Astrocyte of the cerebellum (primary cell): ENCODE data around the gene SEMA5A.

Experiments
- DNase-seq: peaks from one replicate; pipeline ENCODE4 v3.0.0-alpha.2; 2011; ENCODE audit warnings: low read depth
- H3K4me3 ChIP-seq: 2 replicates; pipeline ENCODE4 v1.5.1; 2011; ENCODE audit warnings: mild to moderate bottlenecking, low read depth, low read length, moderate library complexity
- in situ Hi-C: cut with HindIII; loops from 2 replicates; pipeline ENCODE4 v1.10.0; 2017; ENCODE audit warnings: low sequenced_read_pairs
- TF ChIP-seq, protein P1 (sequence below): IDR thresholded peaks from 2 replicates; pipeline ENCODE4 v1.5.1; 2012; ENCODE audit warnings: low read length, low read depth, moderate library complexity, mild to moderate bottlenecking; ENCODE audit errors: missing control alignments

SEMA5A gene

DNA sequence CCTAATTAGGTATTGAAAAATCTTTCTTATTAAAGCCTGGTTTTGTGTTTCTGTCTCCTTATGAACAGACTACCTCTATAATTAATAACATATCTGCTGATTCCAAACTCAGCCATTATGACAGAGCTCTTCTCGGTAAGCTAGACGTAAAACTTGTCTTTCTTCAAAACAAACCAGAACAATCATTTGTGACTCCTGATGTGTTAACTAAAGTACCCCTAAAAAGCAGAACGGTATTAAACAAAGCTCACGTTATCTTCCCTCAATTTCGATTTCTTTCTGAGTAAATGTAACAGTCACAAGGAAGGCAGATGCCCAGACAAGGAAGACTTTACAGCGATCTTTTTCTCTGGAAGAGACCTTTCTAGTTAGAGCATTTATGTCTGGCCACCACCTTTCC lies 1.8 kb downstream of the SEMA5A start:
- in situ Hi-C loops, result no loop called here
- TF ChIP-seq, protein P1, sequence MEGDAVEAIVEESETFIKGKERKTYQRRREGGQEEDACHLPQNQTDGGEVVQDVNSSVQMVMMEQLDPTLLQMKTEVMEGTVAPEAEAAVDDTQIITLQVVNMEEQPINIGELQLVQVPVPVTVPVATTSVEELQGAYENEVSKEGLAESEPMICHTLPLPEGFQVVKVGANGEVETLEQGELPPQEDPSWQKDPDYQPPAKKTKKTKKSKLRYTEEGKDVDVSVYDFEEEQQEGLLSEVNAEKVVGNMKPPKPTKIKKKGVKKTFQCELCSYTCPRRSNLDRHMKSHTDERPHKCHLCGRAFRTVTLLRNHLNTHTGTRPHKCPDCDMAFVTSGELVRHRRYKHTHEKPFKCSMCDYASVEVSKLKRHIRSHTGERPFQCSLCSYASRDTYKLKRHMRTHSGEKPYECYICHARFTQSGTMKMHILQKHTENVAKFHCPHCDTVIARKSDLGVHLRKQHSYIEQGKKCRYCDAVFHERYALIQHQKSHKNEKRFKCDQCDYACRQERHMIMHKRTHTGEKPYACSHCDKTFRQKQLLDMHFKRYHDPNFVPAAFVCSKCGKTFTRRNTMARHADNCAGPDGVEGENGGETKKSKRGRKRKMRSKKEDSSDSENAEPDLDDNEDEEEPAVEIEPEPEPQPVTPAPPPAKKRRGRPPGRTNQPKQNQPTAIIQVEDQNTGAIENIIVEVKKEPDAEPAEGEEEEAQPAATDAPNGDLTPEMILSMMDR, result no peak
- no peak for DNase-seq
- H3K4me3 ChIP-seq, result peak overlapping the region; percentile 85

- TF ChIP-seq, protein P1, result no peak
- no peak overlapping the region for H3K4me3 ChIP-seq
- in situ Hi-C loops, result no loop called here
- no peak for DNase-seq
Observed at GRCh38 chr5:9543311-9543920, 2.5 kb downstream of the SEMA5A start.

DNA sequence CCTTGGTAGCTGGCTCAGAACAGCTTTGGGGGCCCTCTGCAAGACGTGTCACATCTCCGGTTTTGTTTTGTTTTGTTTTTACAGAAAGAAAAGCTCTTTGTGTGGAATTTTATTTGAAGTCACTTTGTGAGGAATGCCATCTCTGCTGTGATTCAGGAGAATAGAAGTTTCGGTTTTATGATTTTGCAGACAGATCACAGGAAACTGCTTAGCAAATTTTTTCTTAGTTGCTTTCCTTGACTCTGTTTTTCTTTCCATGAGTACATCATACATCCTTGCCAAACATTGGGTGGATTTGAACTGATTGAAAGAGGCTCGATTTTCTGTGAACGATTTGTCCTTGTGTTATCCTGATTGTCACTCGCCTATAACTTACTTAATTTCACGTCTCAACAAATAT lies 5.1 kb downstream of the SEMA5A start:
- H3K4me3 ChIP-seq, result no peak overlapping the region
- no peak for DNase-seq
- in situ Hi-C loops, result no loop called here
- TF ChIP-seq, protein P1, result no peak

DNA sequence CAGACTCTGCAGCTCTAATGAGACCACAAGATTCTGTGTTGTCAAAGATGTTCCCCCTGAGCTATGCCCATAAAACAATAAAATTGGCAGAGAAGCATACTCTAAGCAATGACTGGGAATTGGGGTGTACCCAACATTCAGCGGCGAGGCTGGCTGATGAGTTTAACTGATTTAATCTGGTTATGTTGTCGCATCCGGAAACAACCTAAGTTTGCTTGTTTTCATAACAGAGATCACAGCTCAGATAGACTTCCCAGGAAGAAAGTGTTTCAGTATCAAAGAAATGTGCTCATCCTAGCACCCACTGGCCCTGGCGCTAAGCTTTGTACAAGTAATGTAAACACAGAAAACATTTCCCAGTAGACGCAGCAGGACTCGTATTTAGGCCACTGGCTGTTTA lies 7.4 kb downstream of the SEMA5A start:
- no peak for DNase-seq
- H3K4me3 ChIP-seq, result no peak overlapping the region
- in situ Hi-C loops, result no loop called here
- TF ChIP-seq, protein P1, result no peak

DNA sequence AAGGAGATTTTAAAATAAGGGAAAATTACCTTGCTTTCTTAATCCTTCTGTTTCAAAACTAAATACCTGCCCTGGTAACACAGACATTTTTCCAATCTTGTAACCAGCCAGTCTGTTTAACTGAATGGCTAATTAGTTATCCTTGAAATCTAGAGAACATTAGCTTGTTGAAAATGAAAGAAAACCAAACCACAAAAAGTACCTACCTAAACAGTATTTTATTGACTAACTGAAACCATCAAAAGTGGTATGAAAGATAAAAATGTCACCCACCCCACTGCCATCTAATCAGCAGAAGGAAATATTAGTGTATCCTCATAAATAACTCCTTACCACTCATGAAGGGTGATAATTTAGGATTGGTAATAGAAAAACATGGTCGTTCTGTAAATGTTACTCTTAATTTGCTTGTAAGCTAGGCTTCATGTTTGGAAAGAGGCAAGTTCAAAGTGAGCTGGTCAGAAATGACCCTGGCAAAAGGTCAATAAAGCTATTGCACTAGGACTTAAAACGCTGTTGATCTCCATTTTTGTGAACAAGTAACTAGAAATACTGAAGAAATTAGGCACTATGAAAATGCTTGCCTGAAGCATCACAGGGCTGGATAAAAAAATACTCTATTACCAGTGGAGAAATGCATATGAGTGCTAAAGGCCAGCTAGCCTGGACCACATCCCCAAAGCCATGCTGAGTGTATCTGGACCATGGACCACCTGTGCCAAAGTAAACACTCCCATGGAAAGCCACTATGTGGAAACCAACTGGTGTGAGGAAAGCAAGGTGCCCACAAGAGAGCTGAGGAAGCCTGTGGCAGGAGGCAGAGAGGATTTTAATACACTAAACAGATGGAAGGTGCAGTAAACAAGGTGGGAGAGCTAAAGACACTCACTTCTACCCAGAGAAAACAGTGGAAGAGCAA lies 8.4 kb downstream of the SEMA5A start:
- in situ Hi-C loops, result no loop called here
- TF ChIP-seq, protein P1, result no peak
- no peak overlapping the region for H3K4me3 ChIP-seq
- DNase-seq, result no peak

DNA sequence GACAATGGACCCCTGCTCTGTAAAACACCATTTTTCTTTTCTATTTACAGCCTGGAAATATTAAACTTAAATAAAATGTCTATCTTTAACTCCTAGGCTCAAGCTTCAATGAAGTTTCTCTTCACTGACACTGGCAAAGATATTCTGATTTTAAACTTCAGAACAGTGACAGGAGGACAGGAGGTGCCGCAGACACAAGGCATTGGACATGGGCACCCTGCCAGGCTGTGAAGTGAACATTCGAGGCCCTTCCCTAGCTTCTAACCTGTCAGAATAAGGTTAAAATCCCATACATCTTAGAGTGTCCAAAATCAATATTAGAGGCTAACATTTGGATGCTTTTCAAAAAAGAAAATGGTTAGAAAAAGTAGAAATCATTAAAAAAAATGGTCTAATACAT lies 9.2 kb downstream of the SEMA5A start:
- H3K4me3 ChIP-seq, result no peak overlapping the region
- TF ChIP-seq, protein P1, result no peak
- in situ Hi-C loops, result no loop called here
- no peak for DNase-seq
